ENCODE data around the gene C19orf85. TPM values are rescaled to one million over a fixed set of nuclear protein-coding genes. Genes with fewer than 3 reads are reported as not detected.

The C19orf85 gene
- total and polyA plus RNA-seq, 10 of the 15 experiments (the other 5 are each of a cell fraction or from before 2014, with no cell fraction given) = not detected

DNA sequence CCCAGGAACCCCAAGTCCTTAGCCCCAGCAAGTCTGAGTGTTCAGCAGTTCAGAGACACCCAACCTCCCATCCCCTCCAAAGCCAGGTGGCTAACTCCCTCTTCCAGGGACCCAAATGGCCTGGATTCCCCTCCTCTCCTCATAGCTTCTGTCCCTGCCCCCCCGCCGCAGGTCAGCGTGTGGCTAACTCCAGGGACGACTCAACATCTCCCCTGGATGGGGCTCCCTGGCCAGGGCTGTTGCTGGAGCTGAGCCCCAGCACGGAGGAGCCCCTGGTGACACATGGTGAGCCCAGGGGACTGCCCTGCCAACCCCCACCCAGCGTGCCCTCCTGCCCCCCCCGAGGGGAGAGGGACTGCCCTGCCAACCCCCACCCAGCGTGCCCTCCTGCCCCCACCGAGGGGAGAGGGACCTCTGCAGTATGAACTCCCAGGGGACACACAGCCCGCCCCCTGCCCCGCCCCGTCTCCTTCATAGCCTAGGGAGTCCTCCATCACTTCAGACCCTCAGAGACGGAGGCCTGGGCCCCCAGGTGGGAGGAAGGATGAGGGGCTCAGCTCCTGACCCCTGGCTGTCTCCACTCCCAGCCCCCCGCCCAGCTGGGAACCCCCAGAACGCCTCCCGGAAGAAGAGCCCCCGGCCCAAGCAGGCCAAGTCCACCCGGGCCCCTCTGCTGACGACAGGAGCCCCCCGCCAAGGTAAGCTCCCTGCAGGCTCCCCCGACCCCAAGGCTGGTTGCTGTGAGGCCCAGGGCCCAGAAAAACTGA is 25.3 kb upstream of the C19orf85 start:
- ChIA-PET POLR2A (interaction anchor here (0.5 to 1.1 kb wide), 2 partner anchors 9 to 275 kb away, joined by 3 to 5 read pairs; no protein-coding TSS in a partner anchor), CTCF (interaction anchor here (2.5 to 3.4 kb wide), 2 partner anchors 14 to 15 kb away, joined by 9 to 22 read pairs; no protein-coding TSS in a partner anchor), SMC1A (ENCODE audit: uncharacterized antibody, unreplicated experiment) (no interaction called here), RAD21 (ENCODE audit: unreplicated experiment) (no interaction called here)
- no peaks in the 10 kb centered on the region; the same call in 1 of the 2 replicates for H3K4me1 ChIP-seq (ENCODE audit: control insufficient read depth, insufficient read depth, low read length)
- H3K36me3 ChIP-seq (ENCODE audit: control insufficient read depth in 2 of 2, insufficient read depth in 2 of 2, low read length in 1 of 2) = no peaks in the 10 kb centered on the region
- 21% methylated on average over 17 of the region's 21 CpGs for WGBS (ENCODE audit: insufficient coverage, insufficient replicate concordance, low lambda C conversion rate, missing lambda C conversion rate)
- DNase-seq (ENCODE audit: low read depth, low spot score) (no peak), FAIRE-seq (no peak), ATAC-seq (no peak)
- no peaks in the 10 kb centered on the region for H3K9me3 ChIP-seq (replicated peaks; ENCODE audit: control insufficient read depth, insufficient read depth, low read length)
- intact Hi-C loops (cut with micrococcal nuclease; ENCODE audit: unreplicated experiment) = no loop called here
- in situ Hi-C loops (cut with MboI) = no loop called here
- no peak for TF ChIP-seq MYC (IDR thresholded peaks at IDR 0.05; ENCODE audit: insufficient read depth, insufficient read length, insufficient replicate concordance, low read length, severe bottlenecking)
- TF ChIP-seq EGR1 (IDR thresholded peaks at IDR 0.05; ENCODE audit: borderline replicate concordance in 1 of 2, low read depth in 2 of 2, low read length in 2 of 2) = no peak
- TF ChIP-seq, protein P1, sequence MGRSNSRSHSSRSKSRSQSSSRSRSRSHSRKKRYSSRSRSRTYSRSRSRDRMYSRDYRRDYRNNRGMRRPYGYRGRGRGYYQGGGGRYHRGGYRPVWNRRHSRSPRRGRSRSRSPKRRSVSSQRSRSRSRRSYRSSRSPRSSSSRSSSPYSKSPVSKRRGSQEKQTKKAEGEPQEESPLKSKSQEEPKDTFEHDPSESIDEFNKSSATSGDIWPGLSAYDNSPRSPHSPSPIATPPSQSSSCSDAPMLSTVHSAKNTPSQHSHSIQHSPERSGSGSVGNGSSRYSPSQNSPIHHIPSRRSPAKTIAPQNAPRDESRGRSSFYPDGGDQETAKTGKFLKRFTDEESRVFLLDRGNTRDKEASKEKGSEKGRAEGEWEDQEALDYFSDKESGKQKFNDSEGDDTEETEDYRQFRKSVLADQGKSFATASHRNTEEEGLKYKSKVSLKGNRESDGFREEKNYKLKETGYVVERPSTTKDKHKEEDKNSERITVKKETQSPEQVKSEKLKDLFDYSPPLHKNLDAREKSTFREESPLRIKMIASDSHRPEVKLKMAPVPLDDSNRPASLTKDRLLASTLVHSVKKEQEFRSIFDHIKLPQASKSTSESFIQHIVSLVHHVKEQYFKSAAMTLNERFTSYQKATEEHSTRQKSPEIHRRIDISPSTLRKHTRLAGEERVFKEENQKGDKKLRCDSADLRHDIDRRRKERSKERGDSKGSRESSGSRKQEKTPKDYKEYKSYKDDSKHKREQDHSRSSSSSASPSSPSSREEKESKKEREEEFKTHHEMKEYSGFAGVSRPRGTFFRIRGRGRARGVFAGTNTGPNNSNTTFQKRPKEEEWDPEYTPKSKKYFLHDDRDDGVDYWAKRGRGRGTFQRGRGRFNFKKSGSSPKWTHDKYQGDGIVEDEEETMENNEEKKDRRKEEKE (IDR thresholded peaks at IDR 0.05) = no peak
- TF ChIP-seq DPF2 (IDR thresholded peaks at IDR 0.05) = no peak
- TF ChIP-seq ZBED1 (IDR thresholded peaks at IDR 0.05; ENCODE audit: borderline replicate concordance) = no peak
- no peak for TF ChIP-seq YY1 (IDR thresholded peaks at IDR 0.05; ENCODE audit: low read depth, low read length)
- no peak for TF ChIP-seq TCF12 (IDR thresholded peaks at IDR 0.05; ENCODE audit: low read depth, low read length)
- no peak for TF ChIP-seq SMC3 (IDR thresholded peaks at IDR 0.05; ENCODE audit: borderline replicate concordance, low read length)
- H3K27me3 ChIP-seq (replicated peaks in 1 of 2; ENCODE audit: control insufficient read depth in 2 of 2, insufficient read depth in 2 of 2, low read length in 1 of 2) = no peaks in the 10 kb centered on the region; a peak in 1 of 4 replicates
- H3K9ac ChIP-seq (ENCODE audit: control insufficient read depth, insufficient read depth, low read length) = no peak overlapping the region
- H3K79me2 ChIP-seq (ENCODE audit: control insufficient read depth, insufficient read depth, low read length) = no peaks in the 10 kb centered on the region; the same call in 1 of the 2 replicates
- no peak overlapping the region for H3K27ac ChIP-seq (ENCODE audit: control insufficient read depth, insufficient read depth)
- BruUV-seq (replicated peaks) = no TSS peak
- no peak overlapping the region for H2AFZ ChIP-seq (ENCODE audit: control insufficient read depth, low read depth, low read length)
- no peaks in the 10 kb centered on the region for H4K20me1 ChIP-seq (ENCODE audit: control insufficient read depth, insufficient read depth)
- no peak overlapping the region for H3K4me2 ChIP-seq (ENCODE audit: control insufficient read depth, insufficient read depth)
- no peak overlapping the region for H3K4me3 ChIP-seq

Measured in GM12878 (cell line).